ENCODE data around the gene RAPGEF1.

Gene RAPGEF1

GRCh38 chr9:131587331-131587730 is 152.5 kb downstream of the RAPGEF1 start:
- no peak for DNase-seq (ENCODE audit: low read depth in 2 of 2)

DNA sequence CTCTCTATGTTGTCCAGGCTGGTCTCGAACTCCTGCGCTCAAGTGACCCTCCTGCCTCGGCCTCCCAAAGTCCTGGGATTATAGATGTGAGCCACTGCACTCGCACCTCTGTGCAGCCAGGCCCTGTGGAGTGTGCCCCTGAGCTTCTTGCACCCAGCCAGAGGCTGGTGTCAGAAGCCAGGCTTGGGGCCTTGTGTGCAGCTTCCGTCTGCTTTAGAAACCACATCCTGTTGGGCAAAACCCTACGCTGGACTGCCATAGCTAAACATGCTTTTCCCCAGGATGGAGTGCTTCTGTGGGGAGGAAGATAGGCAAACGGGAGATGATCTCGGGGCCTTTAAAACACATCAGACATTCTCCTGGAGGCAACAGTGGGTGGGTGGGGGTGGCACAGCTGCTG is 154.5 kb downstream of the RAPGEF1 start:
- peak; percentile 17 to 27 for DNase-seq (ENCODE audit: low read depth in 2 of 2)

GRCh38 chr9:131584858-131585257 is 155.0 kb downstream of the RAPGEF1 start:
- no peak for DNase-seq (ENCODE audit: low read depth in 2 of 2)

DNA sequence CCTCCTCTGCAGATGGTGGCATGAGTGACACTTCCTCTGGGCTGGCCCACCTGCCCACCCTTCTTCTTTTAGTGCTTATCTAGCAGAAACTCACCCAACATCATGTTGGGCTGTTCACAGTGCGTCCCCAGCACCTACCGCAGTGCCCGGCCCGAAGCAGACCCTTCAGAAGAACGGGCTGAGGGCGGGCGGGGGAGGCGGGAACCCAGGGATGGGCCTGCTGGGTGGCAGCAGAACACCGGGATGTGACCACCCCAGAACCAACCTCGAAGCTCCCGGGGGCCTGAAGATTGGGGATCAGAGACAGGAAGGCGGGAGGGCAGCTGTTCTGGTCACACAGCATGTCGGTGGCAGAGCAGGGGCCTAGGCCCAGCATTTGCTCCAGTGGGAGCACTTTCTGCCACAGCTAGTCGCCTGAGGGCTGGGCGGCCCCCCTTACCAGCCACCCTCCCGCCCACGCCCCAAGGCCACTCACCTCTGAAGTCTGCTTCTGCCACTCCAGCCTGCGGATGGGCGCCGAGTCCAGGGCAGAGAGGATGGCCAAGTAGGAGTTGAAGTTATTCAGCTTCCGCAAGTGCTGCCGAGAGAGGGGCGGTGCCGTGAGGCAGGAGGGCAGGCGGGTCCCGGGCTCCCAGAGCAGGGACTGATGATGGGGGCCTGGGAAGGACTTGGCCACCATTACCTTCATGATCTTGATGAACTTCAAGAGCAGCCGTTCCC is 155.9 kb downstream of the RAPGEF1 start:
- no peak for DNase-seq (ENCODE audit: low read depth in 2 of 2)

DNA sequence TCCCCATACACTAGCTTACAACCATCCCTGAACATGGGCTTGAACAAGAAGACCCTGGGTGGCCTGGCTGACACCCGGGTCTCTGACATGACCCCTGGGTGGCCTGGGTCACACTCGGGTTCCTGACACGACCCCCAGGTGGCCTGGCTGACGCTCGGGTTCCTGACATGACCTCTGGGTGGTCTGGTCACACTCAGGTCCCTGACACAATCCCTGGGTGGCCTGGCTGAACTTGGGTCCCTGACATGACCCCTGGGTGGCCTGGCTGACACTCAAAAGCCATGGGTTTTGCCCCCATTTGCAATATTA is 156.6 kb downstream of the RAPGEF1 start:
- DNase-seq (ENCODE audit: low read depth in 2 of 2) = no peak

DNA sequence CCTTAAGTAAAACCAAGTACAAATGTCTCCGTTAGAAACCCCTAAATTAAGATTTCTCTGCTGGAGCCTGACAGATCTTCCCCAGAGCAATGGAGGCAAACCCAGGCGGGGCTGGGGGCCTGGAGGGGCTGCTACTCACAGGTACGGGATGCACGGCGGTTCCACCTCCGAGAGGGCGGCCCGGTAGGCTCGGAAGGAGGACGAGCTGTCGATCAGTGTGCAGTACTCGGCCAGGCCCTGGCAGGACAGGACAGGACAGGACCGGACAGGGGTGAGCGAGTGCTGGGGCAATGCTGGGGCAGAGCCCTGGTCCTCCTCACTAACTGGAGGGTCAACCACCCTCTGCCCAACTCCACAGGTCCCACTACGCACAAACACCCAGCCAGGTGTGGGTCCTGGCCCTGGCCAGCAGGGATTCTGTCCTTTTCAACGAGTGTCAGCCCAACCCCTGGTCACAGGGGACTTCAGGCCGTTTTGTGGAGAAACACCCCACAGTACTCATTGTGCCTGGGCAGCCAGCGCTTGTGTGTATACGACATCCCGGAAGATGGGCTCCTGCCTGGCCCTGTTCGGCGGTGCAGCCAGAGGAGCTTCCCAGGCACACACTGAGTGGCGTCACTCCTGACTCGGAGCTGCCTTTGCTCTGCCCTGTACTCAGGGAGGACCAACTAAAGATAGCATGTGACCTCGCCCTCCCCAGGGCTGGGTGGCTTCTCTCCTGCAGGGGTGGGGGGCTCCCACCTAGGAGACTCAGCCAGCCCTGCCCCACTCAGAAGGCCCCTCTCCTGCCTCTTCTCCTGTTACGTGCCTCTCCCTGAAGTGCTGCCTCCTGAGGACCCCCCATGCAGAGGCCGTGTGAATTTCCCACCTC is 157.2 kb downstream of the RAPGEF1 start:
- DNase-seq (ENCODE audit: low read depth in 2 of 2) = no peak

DNA sequence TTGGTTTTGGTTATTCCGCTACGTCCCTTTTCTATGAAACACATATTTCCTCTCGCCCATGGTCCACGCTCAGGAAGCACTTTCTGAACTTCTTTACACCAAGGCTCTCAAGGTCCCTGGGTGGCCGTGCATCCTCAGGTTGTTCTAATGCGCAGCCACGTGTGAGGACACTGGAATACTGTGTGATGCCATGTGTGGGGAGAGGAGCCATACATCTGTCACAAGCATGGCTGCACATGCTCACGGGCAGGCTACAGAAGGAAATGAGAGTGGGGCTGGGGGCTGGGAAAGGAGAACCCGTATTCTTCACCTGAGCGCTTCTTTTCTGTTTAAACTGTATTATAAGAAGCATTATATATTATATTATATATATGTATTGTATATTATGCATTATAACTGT is 157.8 kb downstream of the RAPGEF1 start:
- no peak for DNase-seq (ENCODE audit: low read depth in 2 of 2)

GRCh38 chr9:131580358-131580757 is 159.5 kb downstream of the RAPGEF1 start:
- no peak for DNase-seq (ENCODE audit: low read depth in 2 of 2)

- DNase-seq (ENCODE audit: low read depth in 2 of 2) = no peak
Measured at GRCh38 chr9:131579789-131580211, 160.1 kb downstream of the RAPGEF1 start.

DNA sequence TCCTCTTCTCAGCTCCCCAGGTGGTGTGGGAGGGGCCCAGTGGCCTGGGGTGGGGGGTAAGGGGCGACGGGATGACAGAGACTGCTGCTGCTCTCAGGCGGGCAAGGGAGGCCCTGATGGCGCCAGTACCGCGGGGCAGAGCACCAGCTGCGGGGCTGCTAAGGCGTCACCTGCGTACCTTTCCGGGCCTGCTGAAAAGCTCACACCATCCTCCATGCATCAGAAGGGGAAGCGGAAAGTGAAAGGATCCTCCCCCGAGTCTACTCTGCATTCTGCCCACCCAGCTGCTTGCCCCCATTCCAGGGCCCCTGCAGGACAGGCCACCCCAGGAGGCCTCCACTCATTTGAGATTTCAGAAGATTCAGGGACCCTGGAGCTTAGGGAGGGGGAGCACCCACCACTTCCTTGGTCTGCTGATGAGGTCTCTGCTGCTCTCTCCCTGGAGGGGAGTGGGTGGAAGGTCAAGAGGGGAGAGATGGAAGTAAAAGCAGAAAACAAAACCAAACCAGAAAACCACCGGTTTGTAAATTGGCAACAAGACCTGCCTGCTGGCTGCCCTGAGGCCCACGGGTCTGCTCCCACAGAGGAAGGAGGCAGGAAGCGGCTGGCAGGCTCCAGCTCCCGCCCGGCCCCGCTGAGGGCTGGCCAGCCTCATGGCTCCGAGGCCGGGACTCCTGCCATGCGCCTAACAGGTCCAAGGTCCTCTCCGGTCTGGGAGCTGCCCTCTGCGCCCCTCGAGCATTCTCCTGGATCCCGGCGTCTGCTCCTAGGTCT is 161.0 kb downstream of the RAPGEF1 start:
- peak; percentile 11 to 28 for DNase-seq (ENCODE audit: low read depth in 2 of 2)

- DNase-seq (ENCODE audit: low read depth in 2 of 2) = no peak
Measured at GRCh38 chr9:131578021-131578420, 161.9 kb downstream of the RAPGEF1 start.

DNA sequence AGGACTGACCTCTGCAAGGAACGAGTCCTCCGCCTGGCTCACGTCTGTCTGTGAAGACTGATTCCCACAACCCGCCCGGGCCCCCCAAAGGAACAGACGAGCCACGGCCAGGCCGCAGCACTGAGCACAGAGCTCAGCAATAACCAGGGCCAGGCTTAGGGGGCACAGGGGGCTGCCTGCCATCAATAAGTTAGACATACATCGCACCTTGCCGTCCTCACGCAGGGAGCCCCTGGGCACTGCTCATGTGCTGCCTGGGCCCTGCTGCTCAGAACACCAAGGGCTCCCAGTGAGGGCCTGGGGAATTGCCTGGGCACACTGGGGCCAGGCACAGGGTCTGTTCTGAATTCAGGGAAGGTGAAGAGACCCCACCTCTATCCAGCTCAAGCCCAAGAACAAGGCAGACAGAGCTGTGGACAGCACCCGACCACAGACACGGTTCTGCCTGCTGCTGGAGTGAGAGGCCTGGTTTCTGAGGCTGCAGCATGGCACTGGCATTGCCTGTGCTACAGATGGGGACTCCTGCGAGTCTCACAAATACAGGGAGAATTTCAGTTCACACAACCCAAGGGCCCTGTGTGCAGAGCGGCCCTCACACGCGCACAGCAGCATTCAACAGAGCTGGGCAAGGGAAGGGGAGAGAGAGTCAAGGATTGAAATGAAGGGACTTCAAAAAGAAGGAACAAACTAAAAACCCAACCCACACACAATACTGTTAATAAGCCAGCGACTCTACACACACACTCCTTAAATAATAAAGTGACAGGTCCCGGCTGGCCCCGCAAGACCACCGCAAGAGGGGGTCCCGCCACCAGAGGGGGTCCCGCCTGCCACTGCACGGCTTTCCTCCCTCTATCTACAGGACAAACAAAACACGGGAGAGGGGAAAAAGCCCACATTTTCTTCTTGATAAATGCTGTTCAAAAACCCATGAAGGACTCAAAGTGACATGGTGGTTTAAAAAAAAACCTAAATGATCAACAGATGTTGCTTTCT is 162.6 kb downstream of the RAPGEF1 start:
- no peak for DNase-seq (ENCODE audit: low read depth in 2 of 2)

DNA sequence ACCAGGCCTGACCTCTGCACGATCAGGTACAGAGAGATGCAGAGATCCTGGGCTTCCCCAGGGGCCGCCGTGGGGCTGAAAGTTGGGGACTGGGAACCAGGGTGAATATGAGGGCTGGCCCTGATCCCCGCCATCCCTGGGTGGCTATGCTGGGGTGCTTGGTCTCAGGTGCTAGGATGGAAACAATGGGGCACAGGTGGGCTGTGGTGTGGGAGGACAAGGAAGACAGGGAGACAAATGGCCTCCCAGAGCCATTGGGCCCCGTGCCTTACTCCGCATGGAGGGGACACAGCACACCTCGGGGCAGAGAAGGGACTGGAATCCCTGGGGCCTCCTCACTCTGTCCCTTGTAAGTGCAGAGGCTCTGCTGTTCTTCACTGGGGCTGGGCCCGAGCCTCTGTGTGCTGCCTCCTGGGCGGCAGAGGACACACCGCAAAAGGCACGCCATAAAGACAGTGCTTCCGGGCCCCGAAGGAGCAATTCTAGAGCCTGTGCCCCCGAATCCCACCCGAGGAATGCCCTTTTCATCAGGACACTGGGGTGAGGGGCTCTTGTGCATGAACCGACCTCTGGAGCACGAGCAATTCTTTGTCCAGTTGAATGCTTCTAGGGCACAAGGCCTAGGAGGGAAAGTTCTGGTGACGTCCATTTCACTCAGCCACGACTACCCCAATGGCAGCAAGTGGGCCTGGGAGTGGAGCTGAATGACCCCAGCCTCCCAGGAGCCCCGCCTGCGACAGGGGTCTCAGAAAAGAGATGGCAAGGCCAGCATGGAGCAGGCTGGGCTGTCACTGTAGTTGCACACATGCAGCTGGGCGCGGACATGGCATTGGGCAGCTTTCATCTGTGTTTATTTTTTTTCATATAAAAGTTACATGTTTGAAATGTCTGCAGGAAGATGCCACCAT is 163.7 kb downstream of the RAPGEF1 start:
- DNase-seq (ENCODE audit: low read depth in 2 of 2) = no peak

- DNase-seq (ENCODE audit: low read depth in 2 of 2) = no peak
Measured at GRCh38 chr9:131574730-131575640, 164.9 kb downstream of the RAPGEF1 start.

DNA sequence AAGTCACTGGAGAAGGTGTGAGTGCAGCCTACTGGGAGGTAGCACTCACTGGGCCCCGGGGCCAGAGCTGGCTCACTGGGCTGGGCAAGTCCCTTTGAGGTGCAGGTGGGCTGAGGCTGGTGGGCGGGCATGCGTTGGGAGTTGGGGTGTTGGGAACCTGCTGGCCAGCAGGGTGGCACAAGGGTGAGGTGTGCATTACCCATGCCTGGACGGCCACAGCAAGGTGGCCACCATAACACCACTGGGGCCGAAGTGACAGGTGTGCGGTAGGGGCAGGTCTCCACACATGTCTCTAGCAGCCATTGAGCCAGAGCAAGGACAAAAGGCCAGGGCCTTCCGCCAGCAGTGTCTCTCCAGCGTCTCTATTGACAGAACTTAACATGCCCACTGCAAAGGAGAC is 172.0 kb downstream of the RAPGEF1 start:
- DNase-seq (ENCODE audit: low read depth in 2 of 2) = no peak

DNA sequence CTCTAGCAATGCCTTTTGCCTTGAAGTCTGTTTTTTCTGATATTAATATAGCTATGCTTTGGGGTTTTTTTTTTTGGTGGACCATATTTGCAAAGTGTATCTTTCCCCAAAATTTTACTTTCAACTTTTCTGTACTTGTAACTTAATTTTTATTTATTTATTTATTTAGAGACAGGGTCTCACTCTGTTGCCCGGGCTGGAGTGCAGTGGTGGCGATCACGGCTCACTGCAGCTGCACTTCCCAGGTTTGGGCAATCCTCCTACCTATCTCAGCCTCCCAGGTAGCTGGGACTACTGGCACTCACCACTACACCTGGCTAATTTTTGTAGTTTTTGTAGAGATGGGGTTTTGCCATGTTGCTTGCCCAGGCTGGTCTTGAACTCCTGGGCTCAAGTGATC is 173.7 kb downstream of the RAPGEF1 start:
- no peak for DNase-seq (ENCODE audit: low read depth in 2 of 2)

DNA sequence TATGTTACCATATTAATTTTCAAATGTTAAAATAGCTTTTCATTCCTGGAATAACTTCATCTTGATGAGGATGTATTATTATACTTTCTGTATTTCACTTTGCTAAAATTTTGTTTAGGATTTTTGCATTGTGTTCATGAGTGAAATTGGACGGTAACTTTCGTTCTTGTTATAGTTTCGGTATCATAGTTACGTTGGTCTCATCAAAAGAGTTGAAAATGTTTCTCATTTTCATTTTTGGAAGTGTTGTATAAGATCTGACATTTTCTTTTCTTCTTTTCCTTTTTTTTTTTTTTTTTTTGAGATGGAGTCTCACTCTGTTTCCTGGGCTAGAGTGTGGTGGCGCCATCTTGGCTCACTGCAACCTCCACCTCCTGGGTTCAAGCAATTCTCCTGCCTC is 174.5 kb downstream of the RAPGEF1 start:
- DNase-seq (ENCODE audit: low read depth in 2 of 2) = no peak

- no peak for DNase-seq (ENCODE audit: low read depth in 2 of 2)
Measured at GRCh38 chr9:131562032-131562959, 177.6 kb downstream of the RAPGEF1 start.

All from stimulated activated CD8-positive, alpha-beta memory T cell treated with anti-CD3 and anti-CD28 coated beads, Interleukin-2, amount 100 ng/mL, for 48 hours (primary cell).